Prostate gland (tissue), 2 donors: Measurements from ENCODE around the gene TOM1L2. TPM values are rescaled to one million over a fixed set of nuclear protein-coding genes. Genes with fewer than 3 reads are reported as not detected.

Experiments used
- DNase-seq: peaks from one replicate; pipeline ENCODE4 v3.0.0-alpha.2; 2019; ENCODE audit warnings: low spot score
- H3K27ac ChIP-seq, 2 donors: fragments of 200-600 bp; sonication (generic); 2 replicates each; pipeline ENCODE4 v1.5.1; 2017 to 2019
- H3K27me3 ChIP-seq: fragments of 200-600 bp; sonication (generic); replicated peaks from 2 replicates; pipeline ENCODE4 v1.5.1; 2019; ENCODE audit not compliant: insufficient read depth
- H3K36me3 ChIP-seq, 2 donors: fragments of 200-600 bp; sonication (generic); 1 replicate in 1 of 2; 2 replicates in 1 of 2; pipeline versions ENCODE4 v1.5.1 to v1.8.1; 2017 to 2019
- H3K4me1 ChIP-seq: fragments of 200-600 bp; sonication (generic); replicated peaks from 2 replicates; pipeline ENCODE4 v1.5.1; 2019
- H3K4me3 ChIP-seq, 2 donors: fragments of 200-600 bp; sonication (generic); 2 replicates each; pipeline ENCODE4 v1.5.1; 2017 to 2019
- H3K9me3 ChIP-seq: fragments of 200-600 bp; sonication (generic); 2 replicates; pipeline ENCODE4 v1.5.1; 2017
- POLR2A ChIP-seq: fragments of 450-650 bp; IDR thresholded peaks from one replicate; pipeline ENCODE4 v1.6.1; 2016; ENCODE audit warnings: antibody characterized with exemption, mild to moderate bottlenecking
- POLR2AphosphoS5 ChIP-seq: sonication (generic); formaldehyde crosslinking; IDR thresholded peaks from one replicate; pipeline ENCODE4 v1.6.1; 2017; ENCODE audit warnings: antibody characterized with exemption
- WGBS: methylation state at CpG from one replicate; pipeline ENCODE4 v1.1.5; 2018; 5-methylcytosine and 5-hydroxymethylcytosine counted together
- intact Hi-C: fragments of 100-400 bp; cut with DNase I; formaldehyde crosslinking; loops from one replicate; pipeline ENCODE4 v1.14.2; 2022
- total RNA-seq, 2 donors: library from RNA; depleted of rRNA; stranded (reverse); fragments of >200 nt; gene quantifications; one replicate each; pipeline ENCODE4 v1.1.0, GENCODE V29; 2016
- TF ChIP-seq, protein P1 (sequence below), 4 experiments: fragments of 200-600 bp in 2 of 4; fragments of 450-650 bp in 2 of 4; sonication (generic) in 2 of 4; IDR thresholded peaks; 1 replicate in 3 of 4; 2 replicates in 1 of 4; pipeline ENCODE4 v1.5.1; 2016 to 2019; ENCODE audit warnings: antibody characterized with exemption in 4 of 4, mild to moderate bottlenecking in 2 of 4, moderate library complexity in 2 of 4

TOM1L2 gene
- total RNA-seq, 2 donors from 2014 or later, result 162 to 185 TPM

- peak overlapping the region; percentile 94 for H3K27ac ChIP-seq
- H3K9me3 ChIP-seq, result no peaks in the 10 kb centered on the region
- H3K4me3 ChIP-seq, result peak overlapping the region; percentile 12 to 53
- 15% methylated on average over 11 of the region's 11 CpGs for WGBS
- intact Hi-C loops, result no loop called here
- TF ChIP-seq POLR2AphosphoS5, result no peak
- no peak for TF ChIP-seq POLR2A
- TF ChIP-seq, protein P1, sequence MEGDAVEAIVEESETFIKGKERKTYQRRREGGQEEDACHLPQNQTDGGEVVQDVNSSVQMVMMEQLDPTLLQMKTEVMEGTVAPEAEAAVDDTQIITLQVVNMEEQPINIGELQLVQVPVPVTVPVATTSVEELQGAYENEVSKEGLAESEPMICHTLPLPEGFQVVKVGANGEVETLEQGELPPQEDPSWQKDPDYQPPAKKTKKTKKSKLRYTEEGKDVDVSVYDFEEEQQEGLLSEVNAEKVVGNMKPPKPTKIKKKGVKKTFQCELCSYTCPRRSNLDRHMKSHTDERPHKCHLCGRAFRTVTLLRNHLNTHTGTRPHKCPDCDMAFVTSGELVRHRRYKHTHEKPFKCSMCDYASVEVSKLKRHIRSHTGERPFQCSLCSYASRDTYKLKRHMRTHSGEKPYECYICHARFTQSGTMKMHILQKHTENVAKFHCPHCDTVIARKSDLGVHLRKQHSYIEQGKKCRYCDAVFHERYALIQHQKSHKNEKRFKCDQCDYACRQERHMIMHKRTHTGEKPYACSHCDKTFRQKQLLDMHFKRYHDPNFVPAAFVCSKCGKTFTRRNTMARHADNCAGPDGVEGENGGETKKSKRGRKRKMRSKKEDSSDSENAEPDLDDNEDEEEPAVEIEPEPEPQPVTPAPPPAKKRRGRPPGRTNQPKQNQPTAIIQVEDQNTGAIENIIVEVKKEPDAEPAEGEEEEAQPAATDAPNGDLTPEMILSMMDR (IDR thresholded peaks at IDR 0.05), result no peak
- DNase-seq, result no peak
- no peaks in the 10 kb centered on the region for H3K27me3 ChIP-seq
- H3K4me1 ChIP-seq, result peaks cover 54% of the 10 kb centered on the region
- H3K36me3 ChIP-seq, result peaks cover 0 to 4% of the 10 kb centered on the region in 2 donors
Measured at GRCh38 chr17:17824119-17824782, 147.9 kb downstream of the TOM1L2 start.

- Histone ChIP-seq H3K27me3 (no peaks in the 10 kb centered on the region), H3K4me1 (peaks cover 61% of the 10 kb centered on the region), H3K27ac (peak overlapping the region; percentile 94), H3K36me3 (peaks cover 0 to 8% of the 10 kb centered on the region in 2 donors), H3K4me3 (peak overlapping the region; percentile 42 to 53), H3K9me3 (no peaks in the 10 kb centered on the region)
- TF ChIP-seq, protein P1 (IDR thresholded peaks at IDR 0.05), result no peak
- TF ChIP-seq POLR2A (peak; percentile 50), POLR2AphosphoS5 (peak; percentile 45)
- under 1% methylated on average over 44 of the region's 69 CpGs for WGBS
- intact Hi-C loops, result no loop called here
- DNase-seq, result peak; percentile 85
Measured at GRCh38 chr17:17823433-17824118, 148.6 kb downstream of the TOM1L2 start.

DNA sequence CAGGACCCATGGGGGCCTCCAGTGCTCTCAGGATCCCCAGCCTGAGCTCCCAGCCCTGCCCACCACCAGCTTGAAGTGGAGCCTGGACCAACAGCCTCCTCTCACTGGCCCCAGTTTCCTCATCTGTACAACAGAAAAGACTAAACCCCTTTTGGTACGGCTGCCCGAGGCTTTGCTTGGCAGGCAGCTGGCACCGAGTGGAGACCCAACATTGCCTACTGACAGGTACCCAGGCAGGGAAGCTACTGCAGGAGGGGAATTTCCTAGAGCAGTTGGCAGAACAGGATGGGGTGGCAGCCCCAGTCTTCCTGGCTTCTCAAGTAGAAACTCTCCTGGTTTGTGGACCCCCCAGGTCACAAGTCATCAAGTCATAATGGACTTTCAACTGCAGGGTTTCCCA, 149.6 kb downstream of the TOM1L2 start:
- H3K27me3 ChIP-seq, result no peaks in the 10 kb centered on the region
- H3K4me1 ChIP-seq, result peaks cover 70% of the 10 kb centered on the region
- no peaks in the 10 kb centered on the region for H3K9me3 ChIP-seq
- H3K4me3 ChIP-seq, result peak overlapping the region; percentile 42 to 53
- H3K27ac ChIP-seq, result peak overlapping the region; percentile 90 to 94
- intact Hi-C loops, result no loop called here
- no peak for DNase-seq
- 8% methylated on average over 3 of the region's 3 CpGs for WGBS
- H3K36me3 ChIP-seq, result peaks cover 1 to 8% of the 10 kb centered on the region in 2 donors
- TF ChIP-seq POLR2AphosphoS5 (no peak), POLR2A (no peak)
- TF ChIP-seq, protein P1 (IDR thresholded peaks at IDR 0.05), result no peak

DNA sequence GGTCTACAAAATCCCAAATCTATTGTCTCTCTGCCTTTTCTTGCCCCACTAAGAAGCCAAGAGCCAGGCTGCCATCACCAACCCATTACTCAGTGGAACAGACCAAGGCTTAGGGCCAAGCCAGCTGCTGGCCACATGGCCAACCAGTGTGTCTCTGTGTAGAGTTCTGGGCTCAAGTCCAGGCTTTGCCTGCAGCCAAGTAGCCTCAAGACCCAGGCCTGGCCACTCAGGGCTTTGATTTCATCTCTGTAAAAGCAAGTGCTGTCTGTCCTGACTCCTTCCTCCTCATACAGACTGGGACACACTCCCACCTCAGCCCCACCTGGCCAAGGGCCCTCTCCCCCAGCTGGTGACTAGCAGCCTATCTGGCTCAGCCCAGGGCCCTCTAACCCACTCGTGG, 150.0 kb downstream of the TOM1L2 start:
- Histone ChIP-seq H3K27me3 (no peaks in the 10 kb centered on the region), H3K9me3 (no peaks in the 10 kb centered on the region), H3K36me3 (peaks cover 3 to 10% of the 10 kb centered on the region in 2 donors), H3K27ac (peak overlapping the region; percentile 90 to 94), H3K4me3 (peak overlapping the region; percentile 42 to 53), H3K4me1 (peaks cover 71% of the 10 kb centered on the region)
- intact Hi-C loops, result no loop called here
- WGBS, result 23% methylated on average over 1 of the region's 1 CpG
- TF ChIP-seq POLR2A, result no peak
- TF ChIP-seq POLR2AphosphoS5, result peak; percentile 79
- TF ChIP-seq, protein P1 (IDR thresholded peaks at IDR 0.05), result no peak
- DNase-seq, result peak; percentile 74
